WTC11 (cell line): ENCODE results near the gene PHLDA2.

ENCODE experiments used
- ATF2 ChIP-seq: sonication (generic); formaldehyde crosslinking; IDR thresholded peaks from 2 replicates; pipeline ENCODE4 v1.8.1; 2022; ENCODE audit warnings: low read depth, missing genetic modification reagents, borderline replicate concordance
- CBFB ChIP-seq: sonication (generic); formaldehyde crosslinking; IDR thresholded peaks from 2 replicates; pipeline ENCODE4 v1.8.1; 2022; ENCODE audit warnings: mild to moderate bottlenecking, low read depth, missing genetic modification reagents
- CTCF ChIP-seq: fragments of 200-600 bp; IDR thresholded peaks from 2 replicates; pipeline ENCODE4 v1.8.0; 2022; ENCODE audit warnings: antibody characterized with exemption
- ELF4 ChIP-seq: sonication (generic); formaldehyde crosslinking; IDR thresholded peaks from 2 replicates; pipeline ENCODE4 v1.8.1; 2022; ENCODE audit warnings: low read depth, mild to moderate bottlenecking, moderate library complexity, missing genetic modification reagents
- PREB ChIP-seq: sonication (generic); formaldehyde crosslinking; IDR thresholded peaks from 2 replicates; pipeline ENCODE4 v1.8.1; 2022; ENCODE audit warnings: mild to moderate bottlenecking, missing genetic modification reagents, moderate library complexity, borderline replicate concordance
- RELA ChIP-seq: sonication (generic); formaldehyde crosslinking; IDR thresholded peaks from 2 replicates; pipeline ENCODE4 v1.8.1; 2022; ENCODE audit warnings: missing genetic modification reagents, mild to moderate bottlenecking, borderline replicate concordance
- ZNF416 ChIP-seq: fragments of 250-450 bp; sonication (Bioruptor Pico); IDR thresholded peaks from 2 replicates; pipeline ENCODE4 v1.9.0; 2021; ENCODE audit warnings: mild to moderate bottlenecking, inconsistent platforms
- ZNF425 ChIP-seq: fragments of 250-450 bp; sonication (Bioruptor Pico); conservative IDR thresholded peaks from 2 replicates; pipeline ENCODE4 v1.9.0; 2021; ENCODE audit warnings: mild to moderate bottlenecking
- ZNF532 ChIP-seq: fragments of 250-450 bp; sonication (Bioruptor Pico); IDR thresholded peaks from 2 replicates; pipeline ENCODE4 v1.9.0; 2021; ENCODE audit warnings: mild to moderate bottlenecking, borderline replicate concordance
- ZSCAN18 ChIP-seq: fragments of 250-450 bp; sonication (Bioruptor Pico); IDR thresholded peaks from 2 replicates; pipeline ENCODE4 v2.1.2; 2022; ENCODE audit warnings: mild to moderate bottlenecking, moderate library complexity

GRCh38 chr11:2940921-2941821 lies 12.0 kb upstream of the PHLDA2 start:
- TF ChIP-seq CBFB (CRISPR knock-in tag) (no peak), CTCF (no peak), ZNF416 (CRISPR knock-in tag) (no peak), ATF2 (no peak), ZNF532 (CRISPR knock-in tag) (no peak), ZNF425 (CRISPR knock-in tag) (no peak), RELA (CRISPR knock-in tag) (no peak), ZSCAN18 (CRISPR knock-in tag) (no peak), ELF4 (no peak), PREB (CRISPR knock-in tag) (no peak)
